Eye (tissue), 1 donor: ENCODE results near the gene PKDREJ.
"Not testable (repeated sequence)": the region's sequence is repeated elsewhere in the genome, so short reads cannot be mapped to it uniquely, and the experiment has no call there.

ENCODE experiments used
- DNase-seq: peaks from one replicate; pipeline ENCODE4 v3.0.0-alpha.2; 2015

The PKDREJ gene

GRCh38 chr22:46263216-46263590 lies at the start of gene PKDREJ:
PKDREJ (minus strand) TSS chr22:46263343; CDS start chr22:46263322, 21 bp downstream.
- no peak for DNase-seq

- DNase-seq = not testable (repeated sequence)
These were observed 49.7 kb upstream of the PKDREJ start for GRCh38 chr22:46312848-46313247.

- no peak for DNase-seq
These were observed 48.9 kb upstream of the PKDREJ start for GRCh38 chr22:46312056-46312455.

GRCh38 chr22:46309526-46310085 lies 46.5 kb upstream of the PKDREJ start:
- DNase-seq = no peak

GRCh38 chr22:46308283-46308988 lies 45.3 kb upstream of the PKDREJ start:
- DNase-seq = no peak

- DNase-seq = no peak
These were observed 40.3 kb upstream of the PKDREJ start for GRCh38 chr22:46303347-46303965.

- no peak for DNase-seq
These were observed 37.3 kb upstream of the PKDREJ start for GRCh38 chr22:46300491-46300890.

GRCh38 chr22:46299101-46299500 lies 36.0 kb upstream of the PKDREJ start:
- DNase-seq = no peak

GRCh38 chr22:46297151-46297812 lies 34.1 kb upstream of the PKDREJ start:
- DNase-seq = no peak

GRCh38 chr22:46296257-46297150 lies 33.4 kb upstream of the PKDREJ start, which contains the start of gene GTSE1:
GTSE1 (plus strand) TSS chr22:46296870; CDS start chr22:46297401, 531 bp downstream.
- peak; percentile 99 for DNase-seq

- DNase-seq = no peak
These were observed 32.3 kb upstream of the PKDREJ start for GRCh38 chr22:46295277-46295971.

- DNase-seq = no peak
These were observed 31.6 kb upstream of the PKDREJ start for GRCh38 chr22:46294784-46295183.

GRCh38 chr22:46293577-46294260 lies 30.6 kb upstream of the PKDREJ start:
- no peak for DNase-seq

- DNase-seq = no peak
These were observed 29.6 kb upstream of the PKDREJ start for GRCh38 chr22:46292732-46293131.

- no peak for DNase-seq
These were observed 29.0 kb upstream of the PKDREJ start for GRCh38 chr22:46292173-46292572.

GRCh38 chr22:46290843-46291785 lies 28.0 kb upstream of the PKDREJ start:
- DNase-seq = no peak

GRCh38 chr22:46290121-46290842 lies 27.1 kb upstream of the PKDREJ start:
- no peak for DNase-seq

- DNase-seq = no peak
These were observed 26.2 kb upstream of the PKDREJ start for GRCh38 chr22:46289244-46289891.

GRCh38 chr22:46288846-46289243 lies 25.7 kb upstream of the PKDREJ start:
- DNase-seq = no peak
